Heart left ventricle (tissue), 16 donors: ENCODE measurements around the gene CLDN17. TPM values are rescaled to one million over a fixed set of nuclear protein-coding genes. Genes with fewer than 3 reads are reported as not detected.

Experiments used
- ATAC-seq, 4 donors: fragments of 200-7000 bp; cut with Tn5 transposase; one replicate each; pipeline ENCODE4 v1.9.1; 2020 to 2022; ENCODE audit warnings: moderate library complexity in 4 of 4, mild to moderate bottlenecking in 3 of 4, moderate number of reproducible peaks in 1 of 4
- DNase-seq, 5 donors: peaks; one replicate each; pipeline ENCODE4 v3.0.0-alpha.2; 2020
- H3K27ac ChIP-seq, 12 donors: fragments of 200-600 bp; sonication (generic) in 4 of 12; one replicate each; pipeline versions ENCODE4 v1.5.0 to v1.8.0; 2016 to 2022; ENCODE audit warnings: mild to moderate bottlenecking in 2 of 12
- H3K27me3 ChIP-seq, 9 donors: fragments of 200-600 bp; sonication (generic) in 2 of 9; one replicate each; pipeline versions ENCODE4 v1.5.1 to v1.8.0; 2016 to 2022; ENCODE audit warnings: mild to moderate bottlenecking in 3 of 9
- H3K36me3 ChIP-seq, 9 donors: fragments of 200-600 bp; sonication (generic) in 2 of 9; one replicate each; pipeline versions ENCODE4 v1.5.0 to v1.8.0; 2018 to 2022; ENCODE audit warnings: mild to moderate bottlenecking in 2 of 9
- H3K4me1 ChIP-seq, 12 donors: fragments of 200-600 bp; sonication (generic) in 4 of 12; one replicate each; pipeline versions ENCODE4 v1.5.0 to v1.8.0; 2016 to 2022; ENCODE audit warnings: mild to moderate bottlenecking in 3 of 12
- H3K4me3 ChIP-seq, 12 donors: fragments of 200-600 bp; sonication (generic) in 4 of 12; one replicate each; pipeline versions ENCODE4 v1.5.0 to v1.8.0; 2017 to 2022; ENCODE audit warnings: mild to moderate bottlenecking in 9 of 12, moderate library complexity in 4 of 12
- H3K9me3 ChIP-seq, 12 donors: fragments of 200-600 bp; sonication (generic) in 4 of 12; one replicate each; pipeline versions ENCODE4 v1.5.0 to v1.8.0; 2016 to 2022; ENCODE audit warnings: mild to moderate bottlenecking in 1 of 12
- POLR2A ChIP-seq, 2 donors: fragments of 450-650 bp; IDR thresholded peaks; one replicate each; pipeline ENCODE4 v1.6.1; 2017; ENCODE audit warnings: antibody characterized with exemption in 2 of 2, mild to moderate bottlenecking in 2 of 2, moderate library complexity in 2 of 2
- WGBS, 4 donors: extraction: QIAGEN DNeasy Blood & Tissue Kit in 2 of 4; methylation state at CpG; one replicate each; pipeline versions ENCODE4 v1.1.5 to v1.1.7; 2013 to 2018; 5-methylcytosine and 5-hydroxymethylcytosine counted together
- intact Hi-C, 10 donors: fragments of 100-400 bp; cut with DNase I; formaldehyde crosslinking; loops; one replicate each; pipeline versions ENCODE4 v1.11.1 to v1.14.2; 2022
- polyA plus RNA-seq, 2 donors: library from polyadenylated mRNA; stranded (reverse); fragments of 200-250 nt; gene quantifications; one replicate each; pipeline ENCODE4 v1.2.3, GENCODE V29; 2013
- total RNA-seq, 9 donors: library from RNA; depleted of rRNA in 2 of 9; stranded (reverse); fragments of >200 nt in 2 of 9; fragmentation: NEBNext Ultra II Directional in 3 of 9; extraction: Animal tissue kit (Norgen Biotek cat#: 25700) in 3 of 9; gene quantifications; one replicate each; pipeline versions ENCODE4 v1.1.0 to v1.2.4, GENCODE V29; 2016 to 2023
- TF ChIP-seq, protein P1 (sequence below), 12 donors: fragments of 200-600 bp; sonication (generic) in 4 of 12; IDR thresholded peaks; one replicate each; pipeline versions ENCODE4 v1.5.0 to v1.8.0; 2018 to 2022; ENCODE audit warnings: antibody characterized with exemption in 12 of 12, mild to moderate bottlenecking in 5 of 12
- donor health status: ischemic (EF 13 %, LVEDD 7.1; RV severe dilation, severe dysfunction).
- donor health status: healthy with polysubstance abuse.
- donor health status: DM: no; HTN: yes; CAD: no.
- donor health status: DM: no; HTN: no; CAD: no.
- donor health status: ischemic (EF 25% LVEDD 6.9; RV normal size, moderate dysfunction).
- donor health status: ischemic (EF 25% LVEDD 5.7; RV mildly dilated, moderate dysfunction).
- donor health status: healthy.
- donor health status: DM: yes; HTN: yes; CAD: no.
- donor health status: ischemic (EF 35%, LVEDD 5.7; RV mildly dilated, moderate dysfunction).
- donor health status: nonischemic (EF 11% LVEDD 7.7; RV severe dilation, severe dysfunction).
- donor health status: DM: yes; HTN: yes; CAD: no.
- donor health status: PGD.
- donor health status: ischemic (EF 29% LVEDD 5.4; RV normal size, mild dysfunction).
- donor health status: nonischemic (EF 23%, LVEDD 6.1; RV moderate dilation, normal function).

CLDN17 gene
- total and polyA plus RNA-seq, 11 donors, result not detected

DNA sequence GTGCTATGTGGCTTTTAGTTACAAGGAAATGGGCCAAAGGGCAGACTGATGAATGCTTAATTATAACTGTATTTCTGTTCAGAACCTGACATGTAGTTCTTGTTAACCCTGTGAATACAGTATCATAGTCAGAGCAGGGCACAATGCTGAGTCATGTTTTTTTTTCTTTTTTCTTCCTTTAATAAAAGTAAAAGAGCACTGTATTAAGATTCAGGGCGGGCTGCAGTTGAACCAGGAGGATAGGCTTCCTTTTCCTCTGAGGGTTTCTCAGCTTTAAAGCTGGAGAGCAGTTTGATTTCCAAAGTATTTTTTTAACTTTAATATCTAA, 40.6 kb upstream of the CLDN17 start:
- H3K4me3 ChIP-seq, result no peak overlapping the region
- 52 to 73% (median 71%) methylated on average over 1 of the region's 1 CpG for WGBS, 4 donors
- no peaks in the 10 kb centered on the region for H3K27me3 ChIP-seq
- H3K4me1 ChIP-seq, result peaks cover 0 to 7% (median 0%) of the 10 kb centered on the region in 12 donors
- intact Hi-C loops, result loop anchor here in 1 of 10 donors (10.0 kb wide), 1 partner anchor 152 kb away; no protein-coding TSS in a partner anchor
- H3K27ac ChIP-seq, result no peak overlapping the region
- TF ChIP-seq, protein P1, sequence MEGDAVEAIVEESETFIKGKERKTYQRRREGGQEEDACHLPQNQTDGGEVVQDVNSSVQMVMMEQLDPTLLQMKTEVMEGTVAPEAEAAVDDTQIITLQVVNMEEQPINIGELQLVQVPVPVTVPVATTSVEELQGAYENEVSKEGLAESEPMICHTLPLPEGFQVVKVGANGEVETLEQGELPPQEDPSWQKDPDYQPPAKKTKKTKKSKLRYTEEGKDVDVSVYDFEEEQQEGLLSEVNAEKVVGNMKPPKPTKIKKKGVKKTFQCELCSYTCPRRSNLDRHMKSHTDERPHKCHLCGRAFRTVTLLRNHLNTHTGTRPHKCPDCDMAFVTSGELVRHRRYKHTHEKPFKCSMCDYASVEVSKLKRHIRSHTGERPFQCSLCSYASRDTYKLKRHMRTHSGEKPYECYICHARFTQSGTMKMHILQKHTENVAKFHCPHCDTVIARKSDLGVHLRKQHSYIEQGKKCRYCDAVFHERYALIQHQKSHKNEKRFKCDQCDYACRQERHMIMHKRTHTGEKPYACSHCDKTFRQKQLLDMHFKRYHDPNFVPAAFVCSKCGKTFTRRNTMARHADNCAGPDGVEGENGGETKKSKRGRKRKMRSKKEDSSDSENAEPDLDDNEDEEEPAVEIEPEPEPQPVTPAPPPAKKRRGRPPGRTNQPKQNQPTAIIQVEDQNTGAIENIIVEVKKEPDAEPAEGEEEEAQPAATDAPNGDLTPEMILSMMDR (IDR thresholded peaks at IDR 0.05), result no peak
- TF ChIP-seq POLR2A (IDR thresholded peaks at IDR 0.05), result no peak
- peaks cover 0 to 4% (median 0%) of the 10 kb centered on the region in 12 donors for H3K9me3 ChIP-seq
- ATAC-seq (no peak), DNase-seq (no peak)
- no peaks in the 10 kb centered on the region for H3K36me3 ChIP-seq

DNA sequence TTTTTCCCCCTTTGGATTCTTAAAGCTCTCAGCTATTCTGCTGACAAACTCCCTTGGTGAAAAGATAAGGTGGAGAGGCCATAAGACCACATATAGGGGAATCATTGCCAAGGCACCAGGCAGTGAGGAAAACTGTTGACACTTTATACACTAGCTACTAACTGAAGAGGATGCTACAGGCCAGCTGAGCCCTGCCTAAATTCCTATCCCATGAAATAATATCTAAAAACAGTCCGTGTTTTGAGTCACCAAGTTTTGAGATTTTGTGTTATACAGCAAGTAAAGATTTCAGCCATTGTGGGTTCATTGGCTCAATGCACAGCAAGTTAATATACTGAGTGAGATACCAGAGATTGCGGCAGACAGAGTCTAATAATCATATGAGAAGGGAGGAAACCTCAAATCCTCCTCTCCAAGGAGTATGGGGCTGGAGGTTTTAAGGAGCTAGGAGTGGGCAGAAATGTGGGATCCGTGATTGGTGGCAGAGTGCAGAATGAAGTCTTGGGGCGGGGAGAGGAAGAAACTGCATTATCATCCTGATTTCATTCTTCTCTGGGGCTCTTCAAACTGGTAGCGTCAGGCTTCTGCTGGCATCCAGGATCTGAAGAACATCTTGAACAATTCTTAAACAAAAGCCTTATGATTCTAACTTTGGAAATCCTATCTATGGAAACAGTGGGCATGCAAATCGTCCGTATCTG, 40.1 kb upstream of the CLDN17 start:
- Histone ChIP-seq H3K4me1 (peaks cover 0 to 7% (median 0%) of the 10 kb centered on the region in 12 donors), H3K27ac (no peak overlapping the region), H3K4me3 (no peak overlapping the region), H3K27me3 (no peaks in the 10 kb centered on the region), H3K36me3 (no peaks in the 10 kb centered on the region), H3K9me3 (peaks cover 0 to 4% (median 0%) of the 10 kb centered on the region in 12 donors)
- 53 to 56% (median 54%) methylated on average over 7 of the region's 7 CpGs for WGBS, 4 donors
- intact Hi-C loops, result loop anchor here in 1 of 10 donors (10.0 kb wide), 1 partner anchor 152 kb away; no protein-coding TSS in a partner anchor
- DNase-seq (no peak), ATAC-seq (no peak)
- TF ChIP-seq POLR2A (IDR thresholded peaks at IDR 0.05), result no peak
- TF ChIP-seq, protein P1 (IDR thresholded peaks at IDR 0.05), result no peak

DNA sequence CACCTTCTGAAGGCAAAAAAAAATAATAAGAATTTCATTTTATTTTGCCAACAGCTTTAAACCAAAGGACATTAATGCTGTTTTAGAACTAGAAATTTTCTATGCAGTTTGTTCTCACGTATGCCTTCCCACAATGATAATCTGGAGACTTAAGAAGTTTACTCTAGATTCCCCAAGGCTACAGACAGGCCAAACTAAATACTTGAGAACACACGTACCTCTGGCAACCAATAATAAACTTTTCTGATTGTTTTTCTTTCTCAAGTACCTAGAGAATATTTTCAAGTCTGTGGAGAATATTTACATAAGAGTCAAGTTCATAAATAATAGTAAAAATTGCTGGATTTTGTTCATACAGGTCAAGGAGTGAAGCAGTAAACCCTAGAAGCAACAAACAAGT, 33.4 kb upstream of the CLDN17 start:
- intact Hi-C loops, result loop anchor here in 1 of 10 donors (5.0 to 10.0 kb wide), 2 partner anchors 145 to 258 kb away; no protein-coding TSS in a partner anchor
- DNase-seq, result no peak
- TF ChIP-seq POLR2A (IDR thresholded peaks at IDR 0.05), result no peak
- TF ChIP-seq, protein P1 (IDR thresholded peaks at IDR 0.05), result no peak
- ATAC-seq, result no peak
- no peak overlapping the region for H3K27ac ChIP-seq
- WGBS, 4 donors, result 48 to 56% (median 51%) methylated on average over 2 of the region's 2 CpGs
- H3K36me3 ChIP-seq, result no peaks in the 10 kb centered on the region
- no peaks in the 10 kb centered on the region for H3K27me3 ChIP-seq
- H3K4me3 ChIP-seq, result no peak overlapping the region
- peaks cover 0 to 8% (median 0%) of the 10 kb centered on the region in 12 donors for H3K9me3 ChIP-seq
- no peaks in the 10 kb centered on the region for H3K4me1 ChIP-seq

DNA sequence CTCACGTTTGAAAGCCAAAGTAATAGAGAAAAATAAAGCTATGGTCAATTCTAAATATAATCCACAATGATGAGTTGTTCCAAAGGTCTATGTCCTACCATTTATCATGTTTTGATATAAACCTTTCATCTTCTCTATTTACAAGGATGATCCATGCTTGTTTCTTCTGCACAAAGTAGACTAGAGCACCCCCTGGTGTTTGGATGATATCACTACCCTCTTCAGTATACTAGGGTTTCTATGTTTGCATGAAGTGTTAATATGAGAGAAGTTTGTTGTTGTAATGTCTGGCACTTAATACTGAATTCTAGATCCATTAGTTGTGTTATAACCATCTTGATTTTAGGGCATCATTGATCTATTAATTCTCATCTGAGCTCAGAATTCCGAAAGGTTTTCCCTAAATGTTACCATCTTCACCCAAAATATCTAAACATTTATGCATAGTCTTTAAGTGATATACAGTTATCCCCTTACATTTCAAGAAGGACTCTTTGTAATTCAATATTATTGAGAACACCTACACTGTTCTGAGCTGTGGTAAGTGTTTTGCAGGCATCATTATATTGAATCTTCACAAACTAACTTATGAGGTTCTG, 28.2 kb upstream of the CLDN17 start:
- TF ChIP-seq, protein P1 (IDR thresholded peaks at IDR 0.05), result peak in 9 of 12 donors; percentile 10 to 53 (median 33)
- no peak for TF ChIP-seq POLR2A (IDR thresholded peaks at IDR 0.05)
- Histone ChIP-seq H3K27ac (no peak overlapping the region), H3K4me3 (no peak overlapping the region), H3K4me1 (no peaks in the 10 kb centered on the region), H3K27me3 (no peaks in the 10 kb centered on the region), H3K36me3 (no peaks in the 10 kb centered on the region), H3K9me3 (no peaks in the 10 kb centered on the region)
- ATAC-seq (no peak), DNase-seq (no peak)
- WGBS, 4 donors, result 27 to 43% (median 38%) methylated on average over 2 of the region's 2 CpGs
- intact Hi-C loops, result loop anchor here in 1 of 10 donors (5.0 kb wide), 1 partner anchor 252 kb away; no protein-coding TSS in a partner anchor
